CD4-positive, CD25-positive, alpha-beta regulatory T cell (primary cell): ENCODE measurements around the gene GAREM1. TPM values are rescaled to one million over a fixed set of nuclear protein-coding genes. Genes with fewer than 3 reads are reported as not detected.

Experiments
- ATAC-seq, 2 donors: fragments of 150-1000 bp; cut with Tn5 transposase; one replicate each; pipeline ENCODE4 v1.10.0; 2021; ENCODE audit warnings: low read depth in 2 of 2, moderate number of reproducible peaks in 2 of 2, moderate library complexity in 1 of 2
- DNase-seq, 3 donors: peaks; one replicate each; pipeline versions ENCODE4 v3.0.0 to v3.0.0-alpha.2; 2012 to 2022; ENCODE audit warnings: mixed read lengths in 1 of 3
- H3K27ac ChIP-seq: one replicate; pipeline ENCODE4 v1.7.0; 2013; ENCODE audit warnings: mild to moderate bottlenecking, low read length; ENCODE audit not compliant: insufficient read depth, poor library complexity, severe bottlenecking
- H3K27me3 ChIP-seq: one replicate; pipeline ENCODE4 v1.7.0; 2013; ENCODE audit warnings: low read length; ENCODE audit not compliant: control insufficient read depth, insufficient read depth
- H3K36me3 ChIP-seq: one replicate; pipeline ENCODE4 v1.7.0; 2013; ENCODE audit warnings: mild to moderate bottlenecking, low read length, moderate library complexity; ENCODE audit not compliant: control insufficient read depth, insufficient read depth
- H3K4me1 ChIP-seq: 2 replicates; pipeline ENCODE4 v1.7.0; 2013; ENCODE audit warnings: mild to moderate bottlenecking, low read length; ENCODE audit not compliant: insufficient read depth, control insufficient read depth, poor library complexity, severe bottlenecking
- H3K4me3 ChIP-seq: one replicate; pipeline ENCODE4 v1.7.0; 2013; ENCODE audit warnings: low read depth, mild to moderate bottlenecking, low read length, moderate library complexity
- H3K9me3 ChIP-seq, 2 experiments: 1 replicate in 1 of 2; 2 replicates in 1 of 2; pipeline ENCODE4 v1.7.0; 2013; ENCODE audit warnings: low read length in 2 of 2, mild to moderate bottlenecking in 1 of 2, moderate library complexity in 1 of 2; ENCODE audit not compliant: control insufficient read depth in 2 of 2
- H3K27ac Mint-ChIP-seq, 3 donors: one replicate each; pipeline ENCODE4 v1.8.0; 2020 to 2022; ENCODE audit warnings: mild to moderate bottlenecking in 3 of 3, mixed read lengths in 3 of 3, moderate library complexity in 2 of 3
- H3K27me3 Mint-ChIP-seq: one replicate; pipeline ENCODE4 v1.8.0; 2022; ENCODE audit warnings: mild to moderate bottlenecking, mixed read lengths
- H3K36me3 Mint-ChIP-seq: one replicate; pipeline ENCODE4 v1.8.0; 2020; ENCODE audit warnings: mixed read lengths
- H3K4me1 Mint-ChIP-seq, 4 donors: one replicate each; pipeline ENCODE4 v1.8.0; 2020 to 2022; ENCODE audit warnings: mixed read lengths in 4 of 4, mild to moderate bottlenecking in 1 of 4
- H3K4me3 Mint-ChIP-seq, 4 donors: one replicate each; pipeline ENCODE4 v1.8.0; 2020 to 2022; ENCODE audit warnings: mild to moderate bottlenecking in 4 of 4, mixed read lengths in 4 of 4, moderate library complexity in 3 of 4
- H3K9me3 Mint-ChIP-seq, 7 donors: one replicate each; pipeline ENCODE4 v1.8.0; 2020 to 2022; ENCODE audit warnings: mixed read lengths in 7 of 7, mild to moderate bottlenecking in 3 of 7, moderate library complexity in 2 of 7
- polyA plus RNA-seq, 4 donors: library from polyadenylated mRNA; unstranded; fragments of 300-500 nt; fragmentation: Illumina TruSeq; gene quantifications; one replicate each; pipeline ENCODE4 v1.2.3, GENCODE V29; 2021
- total RNA-seq: library from RNA; stranded (reverse); gene quantifications from one replicate; pipeline ENCODE4 v1.2.3, GENCODE V29; 2022

Gene GAREM1
- total and polyA plus RNA-seq, 5 donors from 2014 or later: 0.05 to 0.91 TPM; not detected in 3

- no peak overlapping the region for H3K4me3 Mint-ChIP-seq
- no peak for DNase-seq
- H3K36me3 Mint-ChIP-seq: no peaks in the 10 kb centered on the region
- peaks cover 3% of the 10 kb centered on the region for H3K27me3 ChIP-seq
- H3K4me1 ChIP-seq: no peaks in the 10 kb centered on the region
- H3K27ac Mint-ChIP-seq: no peak overlapping the region
- ATAC-seq: no peak
- H3K4me3 ChIP-seq: no peak overlapping the region
- no peaks in the 10 kb centered on the region for H3K9me3 ChIP-seq
- no peaks in the 10 kb centered on the region for H3K9me3 Mint-ChIP-seq
- no peaks in the 10 kb centered on the region for H3K36me3 ChIP-seq
- no peaks in the 10 kb centered on the region for H3K4me1 Mint-ChIP-seq
- peaks cover 5% of the 10 kb centered on the region for H3K27me3 Mint-ChIP-seq
- H3K27ac ChIP-seq: no peak overlapping the region
These were observed 257.0 kb downstream of the GAREM1 start for GRCh38 chr18:32213693-32214092.
